Epithelial cell of proximal tubule (primary cell): Measurements from ENCODE around the gene CRTC2. TPM values are rescaled to one million over a fixed set of nuclear protein-coding genes. Genes with fewer than 3 reads are reported as not detected.
"Not testable (repeated sequence)": the region's sequence is repeated elsewhere in the genome, so short reads cannot be mapped to it uniquely, and the experiment has no call there.

Experiments used
- DNase-seq: peaks from one replicate; pipeline ENCODE4 v3.0.0-alpha.2; 2011; ENCODE audit warnings: low read depth
- H3K4me3 ChIP-seq: 2 replicates; pipeline ENCODE4 v1.5.1; 2011; ENCODE audit warnings: low read depth, mild to moderate bottlenecking, low read length
- CTCF ChIP-seq: conservative IDR thresholded peaks from 2 replicates; pipeline ENCODE4 v1.5.1; 2012; ENCODE audit warnings: low read depth, mild to moderate bottlenecking, low read length
- total RNA-seq: library from RNA; depleted of rRNA; stranded (reverse); fragments of >200 nt; gene quantifications from 2 replicates; pipeline ENCODE4 v1.2.3, GENCODE V29; 2015

Gene CRTC2
- 20.2 and 24.6 TPM in 2 replicates for total RNA-seq

DNA sequence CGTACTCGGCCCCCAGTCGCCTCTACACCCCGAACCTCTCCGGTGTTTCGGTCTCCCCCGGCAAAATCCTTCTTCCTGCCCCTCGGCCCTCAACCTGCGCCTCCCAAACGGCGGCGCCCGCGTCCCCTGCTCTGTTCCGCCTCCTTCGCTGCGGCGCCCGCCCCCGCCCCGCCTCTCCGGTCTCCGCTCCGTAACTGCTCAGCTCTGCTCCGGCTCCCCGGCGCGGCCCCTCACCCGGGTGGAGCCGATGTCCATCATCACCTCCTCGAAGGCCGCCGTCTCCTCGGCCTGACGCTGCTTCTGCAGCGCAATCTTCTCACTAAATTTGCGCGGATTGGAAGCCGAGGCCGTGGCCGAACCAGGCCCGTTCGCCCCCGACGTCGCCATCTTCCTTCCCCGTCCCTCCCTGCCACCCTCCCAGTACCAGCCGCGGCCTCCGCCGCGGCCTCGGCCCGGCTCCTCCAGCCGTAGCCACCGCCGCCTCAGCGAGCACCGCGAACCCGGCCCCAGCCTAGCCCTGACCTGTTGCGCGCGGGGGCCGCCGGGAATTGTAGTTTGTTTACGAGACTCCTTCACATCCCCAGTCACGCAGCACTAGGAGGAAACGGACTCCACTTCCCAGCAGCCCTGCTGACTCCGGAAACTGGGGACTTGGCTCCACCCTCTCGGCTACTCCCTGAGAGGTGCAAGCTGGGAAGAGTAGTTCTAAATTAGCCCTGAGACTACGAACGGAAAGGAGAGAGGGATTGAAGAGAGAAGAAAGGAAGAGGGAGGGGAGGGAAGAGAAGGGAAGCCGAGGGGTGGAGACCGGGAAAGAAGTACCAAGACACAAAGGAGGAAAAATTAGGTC is at the start of gene CRTC2:
TSS of gene CRTC2 (minus strand) at position 502 of the 850 bp plus-strand sequence. CDS start at position 387, 115 bp downstream.
- peak; percentile 81 for DNase-seq
- peak within 1 kb of the TSS; percentile 96 for H3K4me3 ChIP-seq
- TF ChIP-seq CTCF: peak; percentile 6

- no peak overlapping the region for H3K4me3 ChIP-seq
- no peak for DNase-seq
- TF ChIP-seq CTCF: no peak
Observed at GRCh38 chr1:154006136-154006535, 47.7 kb upstream of the CRTC2 start.

GRCh38 chr1:154000420-154000819 is 42.0 kb upstream of the CRTC2 start:
- H3K4me3 ChIP-seq: no peak overlapping the region
- TF ChIP-seq CTCF: no peak
- DNase-seq: no peak

DNA sequence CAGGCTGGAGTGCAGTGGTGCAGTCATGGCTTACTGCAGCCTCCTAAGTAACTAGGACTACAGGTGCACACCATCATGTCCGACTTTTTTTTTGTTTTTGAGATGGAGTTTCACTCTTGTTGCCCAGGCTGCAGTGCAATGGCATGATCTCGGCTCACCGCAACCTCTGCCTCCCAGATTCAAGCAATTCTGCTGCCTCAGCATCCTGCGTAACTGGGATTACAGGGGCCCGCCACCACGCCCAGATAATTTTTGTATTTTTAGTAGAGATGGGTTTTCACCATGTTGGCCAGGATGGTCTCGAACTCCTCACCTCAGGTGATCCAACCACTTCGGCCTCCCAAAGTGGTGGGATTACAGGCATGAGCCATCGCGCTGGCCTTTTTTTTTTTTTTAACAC is 38.5 kb upstream of the CRTC2 start:
- H3K4me3 ChIP-seq, DNase-seq: not testable (repeated sequence)

GRCh38 chr1:153995640-153996039 is 37.2 kb upstream of the CRTC2 start:
- no peak overlapping the region for H3K4me3 ChIP-seq
- no peak for DNase-seq
- TF ChIP-seq CTCF: no peak

DNA sequence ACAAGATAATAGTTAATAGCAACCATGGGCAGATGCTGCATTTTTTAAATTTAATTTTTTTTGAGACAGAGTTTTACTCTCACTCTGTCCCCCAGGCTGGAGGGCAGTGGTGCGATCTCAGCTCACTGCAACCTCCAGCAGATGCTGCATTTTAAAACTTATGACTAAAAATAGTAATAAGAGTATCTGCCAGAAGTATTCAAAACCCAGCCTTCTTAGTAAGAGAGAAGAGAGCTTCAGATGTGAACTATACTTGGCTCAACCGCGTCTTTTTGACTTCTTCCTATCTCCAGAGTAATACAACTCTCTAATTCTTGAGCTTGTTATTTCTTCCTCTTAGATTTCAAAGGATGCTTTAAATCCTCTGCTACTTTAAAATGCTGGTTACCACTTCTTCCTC is 36.8 kb upstream of the CRTC2 start:
- H3K4me3 ChIP-seq: no peak overlapping the region
- no peak for TF ChIP-seq CTCF
- DNase-seq: no peak

DNA sequence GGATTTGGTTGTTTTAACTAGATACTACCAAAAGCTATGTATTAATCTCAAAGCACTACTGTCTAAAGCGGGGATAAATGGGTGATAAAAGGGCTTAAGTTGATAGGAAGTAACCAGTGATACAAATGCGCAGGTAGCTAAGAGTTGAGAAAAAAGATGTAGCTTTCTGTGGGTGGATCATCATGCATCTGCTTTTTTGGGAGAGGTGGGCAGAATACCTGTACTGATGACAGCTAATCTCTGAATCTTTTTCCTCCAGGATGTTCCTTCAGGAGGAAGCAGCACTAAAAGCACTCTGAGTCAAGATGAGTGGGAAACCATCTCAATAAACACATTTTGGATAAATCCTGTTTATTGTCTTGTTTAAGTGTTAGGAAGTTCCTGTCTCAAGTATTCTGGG is 33.4 kb upstream of the CRTC2 start:
- DNase-seq: no peak
- no peak for TF ChIP-seq CTCF

More for the DNA sequence above, 33.4 kb upstream of the CRTC2 start:
- H3K4me3 ChIP-seq: peak overlapping the region; percentile 84
